ENCODE results near the gene VANGL1. TPM values are rescaled to one million over a fixed set of nuclear protein-coding genes. Genes with fewer than 3 reads are reported as not detected.

The VANGL1 gene
- total RNA-seq, 1 donor from 2014 or later, result 5.5 TPM

DNA sequence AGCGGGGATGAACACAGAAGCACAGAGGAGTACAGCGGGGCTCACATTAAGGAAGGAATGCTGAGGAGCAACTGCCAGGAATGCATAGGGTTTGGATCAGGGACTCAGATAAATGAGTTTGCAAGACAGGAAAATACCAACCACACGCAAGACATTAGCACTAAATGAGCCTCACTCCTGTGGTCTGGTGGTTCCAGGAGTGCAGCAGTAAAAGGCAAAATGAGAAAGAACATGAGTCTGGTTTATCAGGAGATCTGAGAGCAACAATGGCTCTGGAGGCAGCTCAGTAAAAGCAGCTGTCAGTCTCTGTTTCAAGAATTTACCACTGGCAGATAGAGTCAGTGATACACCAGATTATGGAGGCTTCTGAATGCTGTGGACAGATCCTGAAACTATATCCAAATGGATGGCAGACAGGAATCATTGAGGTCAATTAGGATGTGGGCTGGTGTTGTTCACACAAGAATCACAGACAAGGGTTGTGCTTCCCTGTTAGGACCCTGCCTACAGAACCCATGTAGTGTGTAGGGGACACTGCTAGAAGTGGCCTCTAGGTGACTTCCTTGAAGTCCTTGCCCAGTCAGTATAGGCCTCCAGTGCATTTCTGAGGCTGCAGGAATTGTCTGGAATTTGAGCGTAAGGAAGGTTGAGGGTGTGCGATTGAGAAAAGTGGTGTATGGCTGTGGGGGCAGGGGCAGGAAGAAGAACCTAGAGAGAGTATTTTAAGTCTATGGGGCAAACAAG is 76.4 kb downstream of the VANGL1 start:
- peak; percentile 13 for ATAC-seq
- DNase-seq, result no peak
- intact Hi-C loops (cut with micrococcal nuclease), result loop anchor here (10.0 kb wide), 1 partner anchor 47 kb away; the partner anchor contains the start of gene CASQ2

DNA sequence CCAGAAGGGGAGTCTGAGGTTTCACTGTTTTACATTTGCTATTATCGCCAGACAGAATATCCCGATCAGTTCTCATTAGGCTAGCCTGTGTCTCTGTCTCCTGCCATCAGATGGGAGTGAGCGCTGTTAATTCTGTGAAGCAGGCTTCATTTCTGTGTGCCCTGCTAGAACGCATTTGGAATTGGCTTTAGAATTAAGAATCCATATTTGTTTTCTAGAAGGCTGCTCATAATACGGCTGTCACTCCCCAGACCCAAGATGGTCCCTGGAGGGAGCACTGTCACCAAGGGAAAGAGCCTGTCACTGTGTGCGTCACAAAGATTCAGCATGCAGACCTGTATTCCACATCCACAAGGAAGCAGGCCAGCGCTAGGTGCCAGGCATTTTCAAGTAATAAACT is 77.5 kb downstream of the VANGL1 start:
- no peak for ATAC-seq
- intact Hi-C loops (cut with micrococcal nuclease), result loop anchor here (10.0 kb wide), 1 partner anchor 46 kb away; the partner anchor contains the start of gene CASQ2
- DNase-seq, result no peak

DNA sequence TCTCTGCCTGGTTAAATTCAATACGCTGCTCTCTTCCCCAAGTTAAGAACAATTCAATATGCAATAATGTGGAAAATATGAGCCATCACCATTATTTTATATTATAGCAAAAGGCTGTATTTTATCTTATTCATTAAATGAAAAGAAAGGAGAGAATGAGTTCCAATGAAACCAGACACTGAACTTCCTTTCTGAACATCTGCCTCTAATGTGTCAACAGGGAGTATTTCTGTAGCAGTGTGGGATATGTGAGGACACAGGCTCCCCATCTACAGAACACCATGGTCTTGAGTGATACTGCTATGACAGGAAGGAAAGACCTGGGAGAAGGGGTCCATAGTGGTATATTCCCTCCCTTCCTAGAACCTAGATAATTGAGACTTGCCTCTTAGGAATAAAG is 80.5 kb downstream of the VANGL1 start:
- intact Hi-C loops (cut with micrococcal nuclease), result no loop called here
- ATAC-seq (no peak), DNase-seq (no peak)

- ATAC-seq, result no peak
- intact Hi-C loops (cut with micrococcal nuclease), result no loop called here
- DNase-seq, result no peak
These were observed 82.0 kb downstream of the VANGL1 start for GRCh38 chr1:115723756-115724155.

- intact Hi-C loops (cut with micrococcal nuclease), result no loop called here
- no peak for DNase-seq
- ATAC-seq, result no peak
These were observed 83.8 kb downstream of the VANGL1 start for GRCh38 chr1:115725600-115725999.

DNA sequence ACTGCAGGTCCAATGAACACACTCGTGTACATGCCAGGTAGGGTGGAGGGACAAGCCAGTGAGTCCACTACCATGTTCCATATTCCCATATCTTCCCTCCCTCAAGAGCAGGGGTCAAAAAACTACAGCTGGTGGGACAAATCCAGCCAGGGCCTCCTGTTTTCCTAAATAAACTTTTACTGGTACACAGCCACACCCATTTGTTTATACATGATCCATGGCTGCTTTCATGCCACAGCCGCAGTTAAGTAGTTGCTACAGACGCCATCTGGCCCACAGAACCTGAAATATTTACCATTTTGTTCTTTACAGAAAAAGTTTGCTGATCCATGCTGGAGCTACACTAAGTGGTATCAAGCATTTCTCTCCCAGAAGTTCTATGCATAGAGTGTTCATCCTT is 84.4 kb downstream of the VANGL1 start:
- intact Hi-C loops (cut with micrococcal nuclease), result no loop called here
- no peak for ATAC-seq
- DNase-seq, result no peak

- ATAC-seq, result no peak
- no peak for DNase-seq
- intact Hi-C loops (cut with micrococcal nuclease), result no loop called here
These were observed 84.8 kb downstream of the VANGL1 start for GRCh38 chr1:115726570-115726969.

- intact Hi-C loops (cut with micrococcal nuclease), result no loop called here
- peak; percentile 69 for DNase-seq
- ATAC-seq, result peak; percentile 86
These were observed 86.0 kb downstream of the VANGL1 start for GRCh38 chr1:115727706-115728249.

DNA sequence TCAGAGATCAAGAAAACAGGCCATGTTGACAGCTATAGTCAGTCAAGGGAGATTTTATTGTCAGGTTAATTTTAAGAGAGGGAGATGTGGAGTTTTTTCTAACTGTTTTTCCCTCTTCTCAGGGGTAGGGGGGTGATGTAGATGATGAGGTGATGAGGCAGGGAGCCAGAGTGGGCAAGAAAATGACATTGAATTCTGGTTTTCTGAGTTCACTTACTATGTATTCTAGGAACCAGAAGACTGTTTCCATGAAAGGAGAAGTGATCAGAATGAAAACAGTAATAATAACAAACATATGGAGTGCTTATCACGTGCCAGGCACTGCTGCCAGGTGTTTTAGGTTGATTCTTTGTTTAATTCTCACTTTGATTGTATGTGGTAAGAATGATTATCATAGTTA is 86.6 kb downstream of the VANGL1 start:
- no peak for ATAC-seq
- intact Hi-C loops (cut with micrococcal nuclease), result no loop called here
- DNase-seq, result no peak

- intact Hi-C loops (cut with micrococcal nuclease), result no loop called here
- no peak for DNase-seq
These were observed 88.0 kb downstream of the VANGL1 start for GRCh38 chr1:115729756-115730155.

DNA sequence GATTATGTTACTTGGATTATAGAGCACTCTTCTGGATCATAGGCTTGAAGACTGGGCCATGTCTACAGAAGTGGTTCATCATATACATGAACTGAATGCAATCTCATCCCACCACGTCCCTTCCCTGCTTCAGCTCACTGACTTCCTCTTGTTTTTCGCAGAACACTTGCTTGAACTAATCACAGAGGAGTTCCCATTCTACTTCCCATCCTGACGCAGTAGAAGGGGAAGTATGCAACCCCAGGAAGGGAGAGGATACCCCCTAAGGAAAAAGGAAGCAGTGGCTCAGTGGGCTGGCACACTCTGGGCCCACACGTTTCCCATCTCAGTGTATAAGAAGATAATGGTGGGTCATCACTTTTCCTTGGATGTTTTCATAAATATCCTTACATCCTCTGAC is 90.5 kb downstream of the VANGL1 start:
- DNase-seq (no peak), ATAC-seq (no peak)
- intact Hi-C loops (cut with micrococcal nuclease), result no loop called here

More at GRCh38 chr1:115729756-115730155, 88.0 kb downstream of the VANGL1 start:
- no peak for ATAC-seq

DNA sequence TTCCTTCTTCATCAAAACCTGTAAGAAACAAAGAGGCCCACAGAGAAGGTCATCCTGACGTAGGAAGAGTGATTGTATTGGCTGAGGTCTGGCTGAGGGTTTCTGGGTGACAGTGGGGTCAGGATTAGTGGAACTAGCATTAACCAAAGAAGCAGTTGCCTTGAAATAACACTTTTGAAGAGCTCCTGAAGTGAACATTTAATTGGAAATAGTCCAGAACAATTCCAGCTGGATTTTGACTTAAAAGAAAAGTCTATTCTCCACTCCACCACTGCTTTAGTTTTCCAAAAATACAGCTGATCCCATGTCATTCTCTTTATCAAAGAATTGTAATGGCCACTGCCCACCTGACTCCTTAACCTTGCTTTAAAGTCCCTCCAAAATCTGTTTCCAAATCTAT is 99.0 kb downstream of the VANGL1 start:
- DNase-seq, result no peak
- intact Hi-C loops (cut with micrococcal nuclease), result no loop called here
- ATAC-seq, result no peak

DNA sequence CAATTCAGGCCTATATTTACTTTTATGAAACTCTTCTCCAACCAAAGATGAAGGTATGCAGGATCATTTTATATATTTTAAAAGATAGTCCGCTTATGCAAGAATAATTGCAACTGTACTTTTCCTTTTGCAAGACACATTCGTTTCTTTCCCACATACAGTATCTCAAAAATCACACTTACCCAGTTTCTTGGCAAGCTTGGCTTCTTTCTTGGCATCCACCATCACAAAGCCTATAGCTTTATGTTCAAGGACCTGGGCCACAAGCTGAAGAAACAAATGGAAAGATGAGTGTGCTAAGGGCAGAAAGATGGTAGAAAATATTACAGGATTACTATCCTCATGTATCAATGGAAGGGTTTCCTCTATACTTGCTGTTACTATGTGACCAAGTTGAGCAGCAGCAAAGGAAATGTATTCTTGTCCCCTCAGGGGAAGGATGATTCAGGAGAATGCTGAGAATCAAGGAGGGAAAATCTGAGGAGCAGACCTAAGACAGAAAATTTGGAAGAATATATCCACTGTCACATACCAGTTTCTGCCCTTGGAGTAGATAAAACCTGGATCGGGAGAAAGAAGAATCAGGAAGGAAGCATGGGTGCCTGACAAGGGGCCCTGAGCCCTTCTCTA is 103.0 kb downstream of the VANGL1 start:
- no peak for DNase-seq
- intact Hi-C loops (cut with micrococcal nuclease), result no loop called here
- ATAC-seq, result no peak

- ATAC-seq, result no peak
- no peak for DNase-seq
These were observed 104.4 kb downstream of the VANGL1 start for GRCh38 chr1:115746021-115746690.

More at GRCh38 chr1:115746021-115746690, 104.4 kb downstream of the VANGL1 start:
- intact Hi-C loops (cut with micrococcal nuclease), result no loop called here

Other genes starting within 250 kb of the VANGL1 start
- gene CASQ2, start 126.7 kb downstream of the VANGL1 start, total RNA-seq, result 879 TPM
- not detected for gene NHLH2, start 199.2 kb downstream of the VANGL1 start, total RNA-seq

Data from left ventricle myocardium superior (tissue), 1 donor.